C1 segment of cervical spinal cord (tissue), 14 donors: ENCODE data around the gene ATP2B3.

ENCODE experiments used
- DNase-seq, 14 donors: peaks; one replicate each; lab custom pipeline; 2025; lab: John Stamatoyannopoulos, UW

ATP2B3 gene

GRCh38 chrX:153517423-153517822, at the start of gene ATP2B3:
Gene ATP2B3, plus strand, starts transcription at chrX:153517642. Its CDS starts 18,606 bp downstream, at chrX:153536248.
- no peak for DNase-seq

GRCh38 chrX:153468008-153468580, 49.3 kb upstream of the ATP2B3 start:
- DNase-seq = no peak

GRCh38 chrX:153469811-153470410, 47.5 kb upstream of the ATP2B3 start:
- no peak for DNase-seq

GRCh38 chrX:153470411-153471363, 46.8 kb upstream of the ATP2B3 start, which contains the start of gene HAUS7:
Gene HAUS7, minus strand, starts transcription at chrX:153470576. Its CDS starts 19 bp downstream, at chrX:153470557.
- peak; percentile 33 to 94 (median 87) for DNase-seq

GRCh38 chrX:153471663-153472280, 45.7 kb upstream of the ATP2B3 start:
- no peak for DNase-seq

GRCh38 chrX:153473126-153473525, 44.3 kb upstream of the ATP2B3 start:
- no peak for DNase-seq

GRCh38 chrX:153474266-153474665, 43.2 kb upstream of the ATP2B3 start:
- DNase-seq = no peak

GRCh38 chrX:153474718-153475117, 42.7 kb upstream of the ATP2B3 start:
- peak in 3 of 14 donors; percentile 9 to 71 (median 25) for DNase-seq

- DNase-seq = no peak
Observed at GRCh38 chrX:153475271-153475670, 42.2 kb upstream of the ATP2B3 start.

GRCh38 chrX:153475751-153476281, 41.6 kb upstream of the ATP2B3 start:
- no peak for DNase-seq

GRCh38 chrX:153476666-153477363, 40.6 kb upstream of the ATP2B3 start:
- peak in 1 of 14 donors; percentile 25 for DNase-seq

GRCh38 chrX:153477364-153477857, 40.0 kb upstream of the ATP2B3 start:
- DNase-seq = no peak

- DNase-seq = no peak
Observed at GRCh38 chrX:153477901-153478300, 39.5 kb upstream of the ATP2B3 start.

- DNase-seq = peak in 4 of 14 donors; percentile 4 to 30 (median 15)
Observed at GRCh38 chrX:153478746-153479145, 38.7 kb upstream of the ATP2B3 start.

- DNase-seq = no peak
Observed at GRCh38 chrX:153481043-153481442, 36.4 kb upstream of the ATP2B3 start.

- no peak for DNase-seq
Observed at GRCh38 chrX:153482376-153483015, 34.9 kb upstream of the ATP2B3 start.

- no peak for DNase-seq
Observed at GRCh38 chrX:153485396-153486080, 31.9 kb upstream of the ATP2B3 start.

- DNase-seq = no peak
Observed at GRCh38 chrX:153486171-153486570, 31.3 kb upstream of the ATP2B3 start.

GRCh38 chrX:153487590-153488071, 29.8 kb upstream of the ATP2B3 start:
- DNase-seq = no peak
